GM18951 (cell line): ENCODE results near the gene HOXD11.

Experiments
- POLR2A ChIP-seq: IDR thresholded peaks from 4 replicates; pipeline ENCODE4 v1.6.1; 2011; ENCODE audit warnings: mild to moderate bottlenecking; ENCODE audit not compliant: insufficient read length, insufficient read depth; ENCODE audit errors: extremely low read depth
- in situ Hi-C: fragments of 300-500 bp; cut with MboI; formaldehyde crosslinking; loops from one replicate; pipeline ENCODE4 v1.12.0; 2022; ENCODE audit warnings: low sequenced_read_pairs, mixed read lengths, inconsistent platforms; ENCODE audit not compliant: unreplicated experiment

HOXD11 gene

GRCh38 chr2:176092270-176093144 is 14.6 kb upstream of the HOXD11 start, which contains the start of gene HOXD13:
TSS of gene HOXD13 (plus strand) at chr2:176092721. CDS start at chr2:176092891, 170 bp downstream.
- no peak for TF ChIP-seq POLR2A
- in situ Hi-C loops, result loop anchor here (10.0 kb wide), 1 partner anchor 728 kb away; no protein-coding TSS in a partner anchor

- in situ Hi-C loops, result loop anchor here (10.0 kb wide), 1 partner anchor 729 kb away; no protein-coding TSS in a partner anchor
- no peak for TF ChIP-seq POLR2A
Measured at GRCh38 chr2:176093145-176093897, 13.8 kb upstream of the HOXD11 start.

GRCh38 chr2:176093898-176094249 is 13.2 kb upstream of the HOXD11 start:
- in situ Hi-C loops, result loop anchor here (10.0 kb wide), 1 partner anchor 729 kb away; no protein-coding TSS in a partner anchor
- TF ChIP-seq POLR2A, result no peak

- in situ Hi-C loops, result loop anchor here (10.0 kb wide), 1 partner anchor 730 kb away; no protein-coding TSS in a partner anchor
- TF ChIP-seq POLR2A, result no peak
Measured at GRCh38 chr2:176094349-176094748, 12.7 kb upstream of the HOXD11 start.

- TF ChIP-seq POLR2A, result no peak
- in situ Hi-C loops, result loop anchor here (10.0 kb wide), 1 partner anchor 731 kb away; no protein-coding TSS in a partner anchor
Measured at GRCh38 chr2:176095421-176095820, 11.7 kb upstream of the HOXD11 start.

- TF ChIP-seq POLR2A, result no peak
- in situ Hi-C loops, result loop anchor here (10.0 kb wide), 1 partner anchor 732 kb away; no protein-coding TSS in a partner anchor
Measured at GRCh38 chr2:176096243-176096985, 10.7 kb upstream of the HOXD11 start.

GRCh38 chr2:176096986-176097819 is 9.9 kb upstream of the HOXD11 start:
- in situ Hi-C loops, result loop anchor here (10.0 kb wide), 1 partner anchor 732 kb away; no protein-coding TSS in a partner anchor
- no peak for TF ChIP-seq POLR2A

GRCh38 chr2:176097820-176098365 is 9.2 kb upstream of the HOXD11 start:
- in situ Hi-C loops, result loop anchor here (10.0 kb wide), 1 partner anchor 733 kb away; no protein-coding TSS in a partner anchor
- no peak for TF ChIP-seq POLR2A

GRCh38 chr2:176098366-176099158 is 8.5 kb upstream of the HOXD11 start:
- in situ Hi-C loops, result loop anchor here (10.0 kb wide), 1 partner anchor 734 kb away; no protein-coding TSS in a partner anchor
- no peak for TF ChIP-seq POLR2A

- in situ Hi-C loops, result loop anchor here (10.0 kb wide), 1 partner anchor 734 kb away; no protein-coding TSS in a partner anchor
- no peak for TF ChIP-seq POLR2A
Measured at GRCh38 chr2:176099159-176099727, 7.8 kb upstream of the HOXD11 start.
